HEK293 (cell line): ENCODE results near the gene CELF1.

Experiments
- ATF2 ChIP-seq: fragments of 450-650 bp; formaldehyde crosslinking; IDR thresholded peaks from 2 replicates; pipeline ENCODE4 v1.5.1; 2016; ENCODE audit warnings: missing biosample characterization, missing genetic modification characterization, low read depth
- CTCF ChIP-seq: fragments of 450-650 bp; formaldehyde crosslinking; IDR thresholded peaks from 2 replicates; pipeline ENCODE4 v1.5.1; 2016; ENCODE audit warnings: missing biosample characterization, missing genetic modification characterization
- REPIN1 ChIP-seq: fragments of 450-650 bp; formaldehyde crosslinking; IDR thresholded peaks from 2 replicates; pipeline ENCODE4 v1.5.1; 2017; ENCODE audit warnings: missing biosample characterization, missing genetic modification characterization, low read depth
- ZNF24 ChIP-seq: fragments of 450-650 bp; formaldehyde crosslinking; IDR thresholded peaks from 2 replicates; pipeline ENCODE4 v1.5.1; 2016; ENCODE audit warnings: missing biosample characterization, missing genetic modification characterization
- ZNF350 ChIP-seq: fragments of 450-650 bp; formaldehyde crosslinking; IDR thresholded peaks from 2 replicates; pipeline ENCODE4 v1.5.0; 2017; ENCODE audit warnings: missing biosample characterization, mild to moderate bottlenecking, missing genetic modification characterization
- ZNF423 ChIP-seq: fragments of 450-650 bp; formaldehyde crosslinking; IDR thresholded peaks from 2 replicates; pipeline ENCODE4 v1.5.1; 2016; ENCODE audit warnings: missing biosample characterization, missing genetic modification characterization
- ZNF677 ChIP-seq: fragments of 450-650 bp; IDR thresholded peaks from 2 replicates; pipeline ENCODE4 v1.5.0; 2018; ENCODE audit warnings: missing biosample characterization, mild to moderate bottlenecking, missing genetic modification characterization, moderate library complexity

- no peak for TF ChIP-seq CTCF (tag by site-specific recombination)
- TF ChIP-seq ATF2 (tag by site-specific recombination) = no peak
- TF ChIP-seq ZNF24 (tag by site-specific recombination) = no peak
- TF ChIP-seq ZNF423 (tag by site-specific recombination) = no peak
- TF ChIP-seq REPIN1 (tag by site-specific recombination) = no peak
- no peak for TF ChIP-seq ZNF350 (tag by site-specific recombination)
- no peak for TF ChIP-seq ZNF677
Measured at GRCh38 chr11:47415949-47416472, 136.9 kb downstream of the CELF1 start.
